GM11168 (cell line): ENCODE results near the gene NAPB.

Experiments used
- in situ Hi-C: fragments of 300-500 bp; cut with MboI; formaldehyde crosslinking; loops from one replicate; pipeline ENCODE4 v1.12.0; 2022; ENCODE audit warnings: low sequenced_read_pairs; ENCODE audit not compliant: unreplicated experiment

The NAPB gene

DNA sequence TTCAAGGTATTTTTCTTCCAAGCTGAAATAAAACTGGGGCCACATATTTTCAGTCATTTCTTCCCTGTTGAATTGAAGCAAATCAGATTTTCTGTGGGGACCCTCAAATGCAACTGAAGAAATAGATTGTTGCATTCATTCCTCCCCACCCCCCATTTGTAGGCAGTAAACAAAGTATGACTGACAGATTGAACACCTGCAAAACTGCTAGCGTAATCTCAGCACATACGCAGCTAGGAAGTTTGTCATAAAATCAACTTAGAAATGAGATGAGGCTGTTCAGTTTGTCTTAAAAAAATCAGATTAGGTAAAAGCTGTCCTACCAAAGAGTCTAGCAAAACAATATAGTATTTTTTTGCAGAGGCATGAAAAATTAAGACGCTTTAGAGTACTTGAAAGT, 50.4 kb downstream of the NAPB start:
- in situ Hi-C loops, result no loop called here

DNA sequence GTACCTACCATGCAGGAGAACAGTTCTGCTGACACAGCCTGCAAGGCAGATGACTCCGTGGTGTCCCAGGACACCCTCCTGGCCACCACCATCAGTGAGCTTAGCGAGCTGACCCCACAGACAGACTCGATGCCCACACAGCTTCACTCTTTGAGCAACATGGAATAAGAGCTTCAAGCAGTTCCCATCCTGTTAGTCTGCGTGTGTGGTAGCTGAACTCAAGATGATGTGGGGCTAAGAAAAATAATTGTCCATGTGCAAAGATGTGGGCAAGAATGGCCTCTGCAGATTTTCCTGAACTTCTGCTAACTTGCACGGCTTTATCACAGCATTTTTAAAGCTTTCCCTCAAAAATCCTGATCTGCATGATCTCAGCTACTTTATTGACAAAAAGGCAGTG, 51.0 kb downstream of the NAPB start:
- in situ Hi-C loops, result no loop called here

DNA sequence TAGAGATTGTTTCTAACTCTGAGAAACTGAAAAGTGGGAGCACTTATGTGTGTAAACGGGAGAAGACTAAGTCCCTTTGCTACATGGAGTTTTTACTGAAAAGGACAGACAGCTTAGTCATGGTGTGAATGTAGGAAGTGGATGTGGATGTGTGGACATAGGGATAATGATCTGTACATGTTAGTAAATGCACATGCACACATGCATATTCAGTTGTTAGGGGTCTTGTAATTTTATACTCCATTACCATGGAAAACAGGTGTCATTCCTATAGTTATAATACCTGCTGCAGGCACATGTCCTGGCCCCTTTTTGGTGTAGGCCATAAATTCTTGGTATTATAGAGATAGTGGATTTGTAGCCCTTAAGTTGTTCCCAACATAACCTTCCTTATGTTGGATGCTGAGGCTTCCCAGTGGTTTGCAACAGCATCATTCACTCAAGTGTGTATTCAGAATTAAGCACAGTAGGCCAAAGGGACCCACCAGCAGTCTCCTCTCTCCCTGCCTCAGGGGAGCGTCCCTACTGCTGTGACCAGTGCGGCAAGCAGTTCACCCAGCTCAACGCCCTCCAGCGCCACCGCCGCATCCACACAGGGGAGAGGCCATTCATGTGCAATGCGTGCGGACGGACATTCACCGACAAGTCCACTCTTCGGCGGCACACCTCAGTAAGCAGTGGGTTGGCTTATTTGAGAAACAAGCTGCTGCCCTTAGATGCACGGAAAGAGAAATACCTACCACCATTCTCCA, 52.0 kb downstream of the NAPB start:
- in situ Hi-C loops, result no loop called here

DNA sequence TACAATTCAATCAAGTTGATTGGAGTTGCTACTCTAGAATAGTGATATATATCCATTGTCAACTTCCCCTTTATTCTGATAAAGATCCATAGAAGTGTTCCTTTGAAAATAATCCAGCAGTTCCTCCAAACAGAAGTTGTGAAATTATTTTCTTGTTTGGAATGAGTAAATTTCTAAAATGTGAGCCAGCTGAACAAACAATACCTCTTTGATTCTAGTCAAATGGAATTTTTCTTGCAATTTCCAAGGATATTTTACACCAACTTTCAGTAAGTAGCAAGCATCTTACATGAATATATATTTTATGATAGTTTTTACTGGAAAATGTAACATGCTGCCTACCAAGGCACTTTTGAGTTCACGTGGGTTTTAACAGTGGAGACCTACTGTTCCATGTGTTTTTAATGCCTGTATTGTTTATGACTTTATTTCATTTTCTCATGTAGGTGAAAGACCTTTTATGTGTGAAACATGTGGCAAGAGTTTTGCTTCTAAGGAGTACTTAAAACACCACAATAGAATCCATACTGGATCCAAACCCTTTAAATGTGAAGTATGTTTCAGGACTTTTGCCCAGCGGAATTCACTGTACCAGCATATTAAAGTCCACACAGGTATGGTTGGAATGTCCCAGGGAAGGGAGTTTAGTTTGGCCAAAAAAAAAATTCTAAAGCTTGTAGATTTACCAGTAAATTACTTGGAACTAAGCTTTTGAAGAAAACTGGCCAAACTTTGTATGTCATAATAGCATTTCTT, 52.8 kb downstream of the NAPB start:
- in situ Hi-C loops, result no loop called here

DNA sequence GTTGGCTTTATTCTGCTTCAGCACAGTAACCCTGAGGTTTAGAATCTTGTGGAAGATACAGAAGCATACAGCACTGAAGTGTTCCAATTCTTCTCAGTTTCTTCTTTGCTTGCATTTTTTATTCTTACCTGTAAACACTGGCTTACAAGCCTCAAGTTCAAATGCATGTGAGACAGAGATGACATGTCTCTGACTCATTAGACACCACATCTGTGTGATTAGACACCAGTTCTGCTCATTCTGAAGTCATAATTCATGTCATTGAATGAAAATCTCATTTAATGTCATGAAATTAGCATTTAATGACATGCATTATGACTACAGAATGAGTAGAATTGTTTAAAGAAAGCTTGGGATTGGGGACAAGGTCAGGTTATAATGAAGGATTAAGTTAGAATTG, 53.5 kb downstream of the NAPB start:
- in situ Hi-C loops, result no loop called here

DNA sequence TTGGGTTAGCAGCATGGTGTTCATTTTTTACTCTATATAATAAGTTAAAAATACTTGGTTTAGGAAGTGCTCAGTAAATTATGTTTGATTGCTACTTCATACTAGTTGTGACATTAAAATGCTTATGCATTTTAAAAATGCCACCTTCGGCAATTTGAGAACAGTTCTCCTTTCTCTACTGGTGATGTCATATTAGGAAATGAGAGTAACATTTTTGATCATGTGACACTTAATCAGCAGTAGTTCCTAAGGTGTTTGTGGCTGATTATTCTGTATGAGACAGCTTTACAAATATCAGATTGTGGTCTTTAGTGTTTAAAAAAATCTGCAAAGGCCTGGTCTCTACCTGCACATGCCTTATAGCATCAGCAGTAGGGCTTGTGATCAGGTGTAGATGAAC, 54.9 kb downstream of the NAPB start:
- in situ Hi-C loops, result no loop called here

DNA sequence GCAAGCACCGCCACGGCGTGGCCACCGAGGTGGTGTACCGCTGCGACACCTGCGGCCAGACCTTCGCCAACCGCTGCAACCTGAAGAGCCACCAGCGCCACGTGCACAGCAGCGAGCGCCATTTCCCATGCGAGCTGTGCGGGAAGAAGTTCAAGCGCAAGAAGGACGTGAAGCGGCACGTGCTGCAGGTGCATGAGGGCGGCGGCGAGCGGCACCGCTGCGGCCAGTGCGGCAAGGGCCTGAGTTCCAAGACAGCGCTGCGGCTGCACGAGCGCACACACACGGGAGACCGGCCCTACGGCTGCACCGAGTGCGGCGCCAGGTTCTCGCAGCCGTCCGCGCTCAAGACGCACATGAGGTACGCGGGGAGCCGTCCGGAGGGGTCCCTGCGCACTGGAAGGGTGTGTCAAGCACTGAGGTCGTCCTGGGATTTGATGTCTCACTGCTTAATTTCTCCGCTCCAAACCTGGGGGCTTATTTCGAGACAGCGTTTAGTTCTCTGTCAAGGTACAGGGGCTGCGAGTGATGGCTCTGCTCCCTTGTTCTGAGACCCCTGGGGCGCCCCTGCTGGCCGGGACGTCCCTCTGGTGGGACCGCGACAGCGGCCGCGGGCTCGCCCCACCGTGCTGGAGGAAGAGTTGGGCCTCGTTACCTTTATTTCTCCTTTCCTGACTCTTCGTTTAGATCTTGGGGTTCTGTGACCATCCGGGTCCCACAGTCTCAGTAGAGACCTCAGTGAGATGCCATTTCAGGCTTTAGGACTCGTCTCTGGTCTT, 55.7 kb downstream of the NAPB start:
- in situ Hi-C loops, result no loop called here

DNA sequence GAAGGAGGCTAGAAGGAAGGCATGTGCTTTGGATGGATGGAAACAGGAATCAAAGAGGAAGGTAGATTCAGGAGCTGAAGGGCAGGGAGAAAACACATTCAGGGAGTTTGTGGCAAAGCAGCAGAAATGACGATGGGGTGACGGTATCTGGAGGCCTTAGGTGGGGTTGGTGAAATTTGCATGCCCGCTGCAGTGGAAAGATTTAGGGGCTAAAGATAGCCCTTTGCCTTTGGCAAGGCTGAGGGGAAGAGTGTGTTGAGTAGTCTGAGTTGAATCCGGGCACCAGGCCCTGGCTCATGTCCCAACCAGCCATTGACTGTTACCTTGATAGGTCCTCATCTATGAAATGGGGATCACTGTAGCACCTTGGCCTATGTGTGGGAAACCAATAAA, 58.0 kb downstream of the NAPB start:
- in situ Hi-C loops, result no loop called here

DNA sequence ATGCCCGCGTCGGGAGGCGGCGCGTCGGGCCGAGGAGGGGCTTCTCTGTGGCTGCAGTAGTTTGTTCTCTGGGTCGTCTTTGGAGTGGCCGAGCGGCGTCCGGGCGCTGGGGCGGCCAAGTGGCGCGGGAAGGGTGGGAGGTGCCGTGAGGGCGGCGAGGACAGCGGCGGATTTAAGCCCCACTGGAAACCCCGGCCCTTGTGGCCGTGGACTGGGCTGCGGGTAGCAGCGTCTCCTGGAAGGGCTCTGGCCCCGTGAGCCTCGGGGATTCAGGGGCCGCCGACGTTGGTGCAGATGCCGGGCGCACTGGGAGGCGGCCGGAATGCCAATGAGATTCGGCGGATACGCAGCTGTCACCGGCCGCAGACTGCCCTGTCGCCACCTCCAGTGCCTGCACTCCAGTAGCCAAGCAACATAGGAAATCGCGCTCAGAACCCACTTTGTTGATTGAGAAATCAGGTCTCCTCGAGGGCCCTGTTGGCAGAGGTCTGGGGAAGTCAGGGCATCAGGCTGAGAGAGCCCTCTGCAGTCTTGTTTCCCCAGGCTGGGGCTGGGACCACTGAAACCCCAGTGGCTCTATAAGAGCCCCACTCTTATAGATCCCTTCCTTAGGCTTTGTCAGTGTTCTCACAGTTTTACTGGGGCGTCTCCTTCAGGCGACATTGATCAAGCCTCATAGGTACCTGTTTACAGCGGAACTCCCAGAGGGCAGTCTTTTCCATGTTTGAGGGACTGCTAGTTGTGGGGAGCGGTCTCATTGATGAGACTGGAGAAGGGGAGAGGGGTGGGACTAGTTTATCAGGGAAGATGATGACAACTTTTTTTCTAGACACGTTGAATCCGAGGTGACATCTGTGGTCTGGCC, 58.7 kb downstream of the NAPB start:
- in situ Hi-C loops, result no loop called here

DNA sequence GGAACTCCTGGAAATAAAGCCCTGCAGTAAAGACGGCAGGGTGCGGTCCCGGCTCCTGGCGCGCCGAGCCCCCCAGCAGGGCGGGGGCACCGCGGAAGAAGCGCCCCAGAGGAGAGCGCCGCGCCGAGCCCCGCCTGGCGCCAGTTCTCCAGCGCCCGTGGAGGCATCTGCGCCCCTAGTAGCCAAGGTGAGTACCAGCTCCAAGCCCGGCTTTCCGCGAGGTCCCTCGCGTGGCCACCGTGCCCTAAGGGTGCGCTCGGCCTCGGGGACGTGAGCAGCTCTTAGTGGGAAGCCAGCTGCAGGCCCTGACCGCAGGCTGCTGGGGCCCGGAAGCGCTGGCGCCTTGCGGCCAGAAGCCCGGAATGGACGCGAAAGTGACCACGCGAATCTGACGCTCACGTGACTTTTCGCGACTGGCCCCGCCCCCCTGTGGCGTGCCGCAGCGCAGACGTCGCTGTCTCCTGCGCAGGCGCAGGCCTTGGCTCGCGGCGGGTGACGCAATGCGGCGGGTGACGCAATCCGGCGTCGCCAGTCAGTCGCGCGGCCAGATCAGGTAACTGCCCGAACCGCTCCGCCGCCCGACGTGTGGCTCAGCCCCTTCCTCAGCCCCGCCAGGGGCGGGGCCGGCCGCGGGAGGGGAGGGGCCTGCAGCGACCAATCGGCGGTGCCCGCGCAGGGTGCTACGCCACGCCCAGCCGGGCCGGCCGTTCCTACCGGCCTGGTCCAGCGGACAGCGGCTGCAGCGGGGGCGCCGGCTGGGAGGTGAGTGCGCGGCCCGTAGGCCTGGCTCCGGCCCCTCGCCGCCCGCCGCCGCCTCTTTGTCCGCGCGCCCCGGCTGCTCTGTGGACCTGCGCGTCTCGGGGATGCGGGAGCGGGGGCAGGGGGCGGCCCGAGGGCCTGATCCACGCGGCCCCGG, 59.6 kb downstream of the NAPB start, which contains the start of gene GZF1:
TSS of gene GZF1 (plus strand) at position 707 of the 916 bp plus-strand sequence. CDS start 2,202 bp downstream, outside the sequence.
- in situ Hi-C loops, result no loop called here

DNA sequence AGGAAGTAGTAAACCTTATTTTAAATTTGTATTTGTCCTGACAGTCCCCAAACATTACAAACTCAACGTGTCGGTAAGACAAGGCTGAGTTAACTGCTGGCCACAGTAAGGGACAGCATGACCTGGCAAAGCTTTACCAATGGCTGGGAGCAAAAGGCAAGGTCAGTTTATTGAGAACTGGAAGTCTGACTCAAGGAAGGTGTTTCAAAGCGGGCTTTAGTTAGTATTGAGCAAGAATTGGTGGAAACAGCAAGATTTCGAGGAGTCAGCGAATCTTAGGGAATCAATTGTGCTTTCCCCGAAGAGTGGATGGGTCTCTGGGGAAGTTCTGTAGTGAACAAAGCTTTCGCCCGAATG, 60.2 kb downstream of the NAPB start:
- in situ Hi-C loops, result no loop called here

DNA sequence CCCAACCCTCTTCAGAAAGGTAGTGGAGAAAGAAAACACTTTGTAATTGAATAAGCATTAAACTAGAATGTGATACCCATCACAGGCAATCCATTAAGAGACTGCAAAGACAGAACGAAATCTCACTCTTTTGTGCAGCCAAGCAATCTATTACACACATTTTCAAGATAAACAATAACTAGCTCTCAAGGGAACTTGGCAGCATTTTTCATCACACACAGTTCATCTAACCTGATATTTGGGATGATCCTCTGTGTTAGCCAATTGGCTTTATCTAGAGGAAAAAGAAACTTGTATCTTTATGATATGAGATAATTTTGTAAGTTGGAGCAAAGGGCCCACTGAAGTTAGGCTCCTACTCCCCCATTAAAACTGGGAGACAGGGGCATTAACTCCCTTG, 60.8 kb downstream of the NAPB start:
- in situ Hi-C loops, result no loop called here

DNA sequence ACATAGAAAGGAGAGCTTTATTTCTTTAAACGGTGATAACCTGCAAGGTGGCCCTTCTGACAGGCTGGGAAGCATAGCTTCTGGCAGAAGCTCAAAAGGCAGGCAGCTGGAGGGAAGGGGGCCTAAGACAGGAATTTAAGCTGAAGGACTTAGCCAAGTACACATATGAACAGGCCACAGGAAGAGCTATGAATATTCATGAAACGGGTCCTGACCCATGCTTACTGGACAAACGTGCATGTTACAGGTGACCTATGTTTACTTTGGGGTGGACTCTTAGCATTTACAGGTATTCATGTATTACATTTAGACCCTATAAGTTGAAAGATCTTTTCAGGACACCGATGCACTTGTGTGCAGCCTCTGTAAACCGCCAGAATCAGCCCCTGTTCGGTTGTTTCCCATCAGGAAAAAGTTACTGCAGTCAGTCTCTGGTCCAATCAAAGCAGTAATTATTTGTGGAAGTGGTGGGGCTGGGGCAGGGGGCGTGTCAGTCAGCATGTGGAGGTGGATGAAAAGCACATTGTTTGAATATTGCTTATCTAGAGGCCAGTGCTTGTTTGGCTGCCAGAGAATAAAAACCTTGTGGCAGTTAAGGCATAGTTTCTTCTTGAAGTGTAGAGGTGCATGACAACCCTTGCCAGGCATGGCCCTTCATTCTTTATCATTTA, 62.2 kb downstream of the NAPB start:
- in situ Hi-C loops, result no loop called here

DNA sequence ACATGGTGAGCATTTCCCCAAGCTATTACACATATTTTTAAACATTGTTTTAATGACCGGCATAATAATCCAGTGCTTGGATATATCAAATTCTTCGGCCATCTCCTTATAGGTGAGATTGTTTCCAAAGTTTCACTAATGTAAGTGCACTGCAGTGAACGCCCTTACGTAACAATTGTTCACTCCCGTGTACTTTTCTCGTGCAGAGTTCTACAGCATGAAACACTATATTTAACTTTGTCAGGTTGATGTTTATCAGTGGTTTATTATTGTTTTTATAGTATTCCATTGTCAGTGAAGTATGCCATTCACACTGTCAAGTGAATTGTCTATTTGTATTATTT, 62.8 kb downstream of the NAPB start:
- in situ Hi-C loops, result no loop called here

DNA sequence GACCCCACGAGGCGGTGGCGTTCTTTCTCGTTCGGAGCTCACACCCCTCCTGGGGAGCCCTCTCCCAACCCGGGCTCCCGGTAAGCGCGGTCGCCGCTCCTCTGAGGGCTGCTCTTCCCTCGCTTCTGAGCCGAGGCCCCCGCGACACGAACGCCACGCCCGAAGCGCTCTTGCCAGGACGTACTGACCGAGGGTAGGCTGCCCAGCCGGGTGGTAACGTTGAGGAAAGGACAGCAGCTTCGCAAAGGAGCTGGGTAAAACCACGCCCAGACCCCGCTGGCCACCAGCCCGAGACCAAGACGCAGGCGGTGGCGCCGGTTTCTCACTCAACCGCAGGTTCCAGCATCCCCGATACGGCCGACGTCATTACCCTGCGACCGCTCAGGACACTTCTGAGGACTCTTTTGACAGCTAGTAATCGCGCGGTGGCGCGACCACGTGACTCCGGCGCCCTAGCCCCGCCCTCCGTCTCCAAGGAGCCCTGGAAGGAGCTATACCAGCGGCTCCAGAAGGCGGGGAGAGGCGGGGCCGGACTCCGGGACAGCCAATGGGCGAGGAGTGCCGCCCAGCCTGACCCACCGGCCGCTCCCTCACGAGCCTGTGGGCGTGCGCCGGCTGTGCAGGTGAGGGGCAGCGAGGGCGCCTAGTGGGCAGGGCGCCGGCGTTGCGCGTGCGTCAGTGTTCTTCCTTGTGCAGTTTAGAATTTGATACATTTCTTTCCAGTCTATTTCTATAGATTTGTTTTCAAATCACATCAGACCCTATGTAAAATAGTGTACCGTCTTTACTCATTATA, 63.3 kb downstream of the NAPB start:
- in situ Hi-C loops, result no loop called here

DNA sequence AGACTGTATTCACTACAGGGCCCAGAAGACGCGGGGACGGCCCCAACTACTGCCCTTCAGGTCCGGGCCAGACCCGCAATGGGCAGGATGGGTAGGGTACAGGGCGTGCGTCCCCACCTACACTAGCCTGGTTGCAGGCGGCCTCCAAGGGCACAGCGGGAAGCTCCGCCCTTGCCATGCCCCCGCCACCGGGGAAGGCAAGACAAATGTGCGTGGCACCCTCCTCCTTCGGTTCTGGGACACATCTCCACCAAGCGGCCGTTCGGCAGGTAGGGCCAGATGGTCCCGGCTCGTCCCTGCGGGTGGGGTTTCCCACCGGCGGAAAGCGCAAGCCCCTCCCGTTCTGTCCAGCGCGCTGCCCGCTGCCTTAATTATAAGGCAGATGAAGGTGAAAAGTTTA, 65.1 kb downstream of the NAPB start:
- in situ Hi-C loops, result no loop called here

DNA sequence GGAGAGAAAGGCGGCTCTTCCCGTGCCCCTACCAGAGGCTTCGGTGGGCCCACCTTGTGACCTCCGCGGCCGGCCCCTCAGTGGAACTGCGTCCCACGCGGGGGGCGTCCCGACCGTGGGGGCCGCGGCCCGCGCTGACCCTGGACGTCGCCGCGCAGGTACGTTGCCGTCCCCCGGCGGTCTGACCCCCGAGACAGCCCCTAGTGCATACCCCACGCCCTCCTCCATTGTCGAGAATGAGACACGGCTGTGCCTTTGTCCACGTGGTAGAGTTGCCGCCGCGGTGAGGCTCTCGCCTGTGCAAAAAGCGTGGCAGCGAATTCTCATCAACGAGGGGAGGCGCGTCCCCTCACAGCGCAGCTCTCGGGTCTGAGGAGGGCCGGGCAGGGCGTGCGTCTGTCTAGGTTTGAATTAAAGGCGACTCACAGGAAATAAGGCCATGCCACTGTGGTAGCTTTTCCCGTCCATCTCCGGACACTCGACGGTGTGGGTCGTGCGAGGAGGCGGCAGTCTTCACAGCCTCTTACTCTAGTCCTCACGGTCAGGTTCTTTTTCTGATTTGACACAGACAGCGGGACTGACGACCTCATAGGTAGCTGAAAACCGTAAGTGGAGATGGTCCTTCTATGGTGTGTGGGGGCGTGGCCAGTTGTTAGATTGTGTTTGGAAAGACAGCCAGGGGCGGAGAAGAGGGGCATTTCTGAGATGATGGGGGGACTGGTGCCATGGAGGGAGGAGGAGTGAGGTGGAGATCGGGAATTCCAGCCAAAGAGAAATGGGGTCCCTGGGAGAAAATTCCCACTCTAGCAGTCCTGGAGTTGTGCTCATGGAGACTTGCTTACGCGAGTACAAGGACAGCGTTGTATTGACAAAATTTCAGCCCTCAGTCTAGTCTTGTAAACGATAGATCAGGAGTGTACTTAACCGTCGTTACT, 70.1 kb downstream of the NAPB start:
- in situ Hi-C loops, result no loop called here
